ENCODE data around the gene CALN1.

DNA sequence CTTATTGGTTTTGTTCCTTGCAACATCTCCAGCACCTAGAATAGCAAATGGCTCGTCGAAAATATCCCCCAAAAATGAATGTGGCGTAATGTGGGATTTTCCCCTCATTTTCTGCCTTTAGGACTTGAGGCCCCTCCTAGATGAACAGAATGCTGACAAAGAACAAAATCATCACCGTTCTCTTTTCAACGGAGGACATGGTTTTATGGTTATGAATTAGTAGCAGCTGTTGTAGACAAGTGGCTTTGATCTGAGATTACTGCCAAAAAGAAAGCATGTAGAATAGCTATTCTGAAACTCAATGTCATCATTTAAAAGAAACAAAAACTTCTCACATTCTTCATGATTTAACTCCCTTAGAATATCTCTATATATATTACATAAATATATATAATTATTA lies 17.2 kb upstream of the CALN1 start:
- TF ChIP-seq GATA2 (IDR thresholded peaks at IDR 0.05; ENCODE audit: low read depth, low read length) (no peak), GATA3 (IDR thresholded peaks at IDR 0.05; ENCODE audit: low read depth, low read length) (no peak)

Measured in SH-SY5Y (cell line).